ENCODE measurements around the gene EFCC1. TPM values are rescaled to one million over a fixed set of nuclear protein-coding genes. Genes with fewer than 3 reads are reported as not detected.

Gene EFCC1
- total RNA-seq, 1 donor from 2014 or later, result 17.2 TPM

GRCh38 chr3:128992926-128993460, 8.1 kb upstream of the EFCC1 start:
- intact Hi-C loops (cut with DNase I), result no loop called here
- Histone ChIP-seq H3K27ac (no peak overlapping the region), H3K4me1 (peaks cover 12% of the 10 kb centered on the region), H3K9me3 (no peaks in the 10 kb centered on the region), H3K27me3 (no peaks in the 10 kb centered on the region), H3K36me3 (no peaks in the 10 kb centered on the region), H3K4me3 (no peak overlapping the region)
- TF ChIP-seq CTCF (IDR thresholded peaks at IDR 0.05), result no peak
- peak; percentile 2 for ATAC-seq
- no peak for DNase-seq

- peaks cover 12% of the 10 kb centered on the region for H3K4me1 ChIP-seq
- DNase-seq, result peak; percentile 94
- H3K36me3 ChIP-seq, result no peaks in the 10 kb centered on the region
- intact Hi-C loops (cut with DNase I), result no loop called here
- H3K27me3 ChIP-seq, result no peaks in the 10 kb centered on the region
- peak; percentile 98 for ATAC-seq
- peak within 1 kb of the TSS; percentile 48 for H3K4me3 ChIP-seq
- H3K27ac ChIP-seq, result no peak within 1 kb of the TSS
- no peaks in the 10 kb centered on the region for H3K9me3 ChIP-seq
- TF ChIP-seq CTCF (IDR thresholded peaks at IDR 0.05), result no peak
Measured at GRCh38 chr3:128993461-128994172, 7.5 kb upstream of the EFCC1 start, which contains the start of gene CFAP92. TSS of gene CFAP92 (minus strand) at chr3:128994076. CDS start at chr3:128993304, 772 bp downstream.

GRCh38 chr3:128994173-128994512, 7.0 kb upstream of the EFCC1 start:
- H3K27me3 ChIP-seq, result no peaks in the 10 kb centered on the region
- intact Hi-C loops (cut with DNase I), result no loop called here
- no peaks in the 10 kb centered on the region for H3K36me3 ChIP-seq
- H3K4me3 ChIP-seq, result peak overlapping the region; percentile 48
- DNase-seq, result no peak
- no peak overlapping the region for H3K27ac ChIP-seq
- H3K4me1 ChIP-seq, result peaks cover 12% of the 10 kb centered on the region
- H3K9me3 ChIP-seq, result no peaks in the 10 kb centered on the region
- ATAC-seq, result no peak
- no peak for TF ChIP-seq CTCF (IDR thresholded peaks at IDR 0.05)

- Histone ChIP-seq H3K36me3 (no peaks in the 10 kb centered on the region), H3K27ac (no peak overlapping the region), H3K4me1 (peaks cover 14% of the 10 kb centered on the region), H3K27me3 (no peaks in the 10 kb centered on the region), H3K4me3 (peak overlapping the region; percentile 48), H3K9me3 (no peaks in the 10 kb centered on the region)
- no peak for TF ChIP-seq CTCF (IDR thresholded peaks at IDR 0.05)
- intact Hi-C loops (cut with DNase I), result no loop called here
- ATAC-seq, result no peak
- no peak for DNase-seq
Measured at GRCh38 chr3:128994581-128995546, 6.2 kb upstream of the EFCC1 start.

- DNase-seq, result no peak
- intact Hi-C loops (cut with DNase I), result no loop called here
- TF ChIP-seq CTCF (IDR thresholded peaks at IDR 0.05), result no peak
- ATAC-seq, result no peak
- Histone ChIP-seq H3K4me1 (peaks cover 19% of the 10 kb centered on the region), H3K27ac (no peak overlapping the region), H3K4me3 (no peak overlapping the region), H3K27me3 (no peaks in the 10 kb centered on the region), H3K36me3 (no peaks in the 10 kb centered on the region), H3K9me3 (no peaks in the 10 kb centered on the region)
Measured at GRCh38 chr3:128995737-128996136, 5.4 kb upstream of the EFCC1 start.
